ENCODE measurements around the gene GASK1B.

- TF ChIP-seq CTCF (IDR thresholded peaks at IDR 0.05) (no peak), POLR2A (IDR thresholded peaks at IDR 0.05) (no peak)
Measured at GRCh38 chr4:158147151-158147550, 25.7 kb downstream of the GASK1B start.
